ENCODE measurements around the gene ERBB2. TPM values are rescaled to one million over a fixed set of nuclear protein-coding genes. Genes with fewer than 3 reads are reported as not detected.
"Not testable (repeated sequence)": the region's sequence is repeated elsewhere in the genome, so short reads cannot be mapped to it uniquely, and the experiment has no call there.

ERBB2 gene
- total RNA-seq, 1 donor from 2014 or later: 1.5 TPM

DNA sequence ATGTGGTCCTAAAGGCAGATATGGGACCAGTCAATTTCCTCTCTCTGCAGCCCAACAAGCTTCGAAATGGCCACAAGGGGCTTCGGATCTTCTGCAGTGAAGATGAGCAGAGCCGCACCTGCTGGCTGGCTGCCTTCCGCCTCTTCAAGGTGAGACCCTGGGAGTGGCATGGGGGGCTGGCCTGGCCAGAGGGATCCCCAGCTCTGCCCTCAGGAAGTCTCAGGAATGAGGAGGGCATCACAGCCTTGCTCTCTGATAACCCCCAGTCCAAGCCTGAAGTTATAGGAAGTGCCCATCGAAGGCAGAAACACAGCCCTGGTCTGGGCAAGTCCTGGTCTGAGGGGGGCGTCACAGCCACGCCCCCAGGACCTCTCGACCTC lies 45.0 kb downstream of the ERBB2 start:
- no peak for DNase-seq (ENCODE audit: low read depth in 2 of 2)

GRCh38 chr17:39745335-39746144 lies 45.7 kb downstream of the ERBB2 start:
- DNase-seq (ENCODE audit: low read depth in 2 of 2): no peak

DNA sequence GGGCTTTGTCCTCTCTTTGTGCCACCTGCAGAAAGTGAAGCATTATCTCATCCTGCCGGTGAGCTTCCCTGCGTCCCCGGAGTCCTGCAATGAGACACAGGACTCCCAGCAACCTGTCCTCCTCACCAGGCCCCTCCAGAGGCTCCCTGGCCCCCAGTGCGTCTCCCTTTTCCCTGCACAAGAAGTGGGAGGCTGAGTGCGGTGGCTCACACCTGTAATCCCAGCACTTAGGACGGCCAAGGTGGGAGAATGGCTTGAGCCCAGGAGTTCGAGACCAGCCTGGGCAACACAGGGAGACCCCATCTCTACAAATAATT lies 46.2 kb downstream of the ERBB2 start:
- DNase-seq (ENCODE audit: low read depth in 2 of 2): no peak

DNA sequence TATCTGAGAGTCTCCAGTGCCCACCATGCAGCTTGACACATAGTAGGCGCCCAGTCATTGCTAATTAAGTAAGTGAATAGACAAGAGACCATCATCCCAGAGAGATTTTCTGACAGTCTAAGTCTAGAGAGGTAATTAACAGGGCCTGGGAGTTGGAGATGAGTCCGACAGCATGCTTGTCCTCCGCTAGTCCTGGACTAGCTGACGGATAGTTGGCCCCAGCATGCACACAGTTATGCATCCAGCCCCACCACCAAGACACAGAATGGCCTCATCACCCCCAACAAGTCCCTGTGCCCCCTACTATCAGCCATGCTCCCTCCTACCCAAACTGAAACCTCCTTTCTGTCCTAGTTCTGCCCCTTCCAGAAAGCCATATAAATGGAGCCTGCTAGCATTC lies 47.9 kb downstream of the ERBB2 start:
- DNase-seq (ENCODE audit: low read depth in 2 of 2): no peak

DNA sequence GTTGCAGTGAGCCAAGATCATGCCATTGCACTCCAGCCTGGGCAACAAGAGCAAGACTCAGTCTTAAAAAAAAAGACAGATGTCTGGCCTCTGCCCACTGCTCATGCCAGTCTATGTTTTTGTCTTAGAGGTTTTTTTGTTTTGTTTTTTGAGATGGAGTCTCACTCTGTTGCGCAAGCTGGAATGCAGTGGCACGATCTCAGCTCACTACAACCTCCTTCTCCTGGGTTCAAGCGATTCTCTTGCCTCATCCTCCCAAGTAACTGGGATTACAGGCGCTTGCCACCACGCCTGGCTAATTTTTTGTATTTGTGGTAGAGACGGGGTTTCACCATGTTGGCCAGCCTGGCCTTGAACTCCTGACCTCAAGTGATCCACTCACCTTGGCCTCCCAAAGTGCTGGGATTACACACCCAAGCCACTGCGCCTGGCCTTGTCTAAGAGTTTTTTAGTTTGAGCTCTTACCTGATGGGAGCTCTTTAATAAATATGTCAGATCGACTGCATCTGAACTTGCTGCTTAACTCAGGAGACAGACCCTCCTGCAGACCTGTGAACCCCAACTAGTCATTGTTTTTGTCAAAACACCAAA lies 48.7 kb downstream of the ERBB2 start:
- DNase-seq (ENCODE audit: low read depth in 2 of 2): not testable (repeated sequence)

GRCh38 chr17:39750131-39751015 lies 50.5 kb downstream of the ERBB2 start:
- DNase-seq (ENCODE audit: low read depth in 2 of 2): no peak

DNA sequence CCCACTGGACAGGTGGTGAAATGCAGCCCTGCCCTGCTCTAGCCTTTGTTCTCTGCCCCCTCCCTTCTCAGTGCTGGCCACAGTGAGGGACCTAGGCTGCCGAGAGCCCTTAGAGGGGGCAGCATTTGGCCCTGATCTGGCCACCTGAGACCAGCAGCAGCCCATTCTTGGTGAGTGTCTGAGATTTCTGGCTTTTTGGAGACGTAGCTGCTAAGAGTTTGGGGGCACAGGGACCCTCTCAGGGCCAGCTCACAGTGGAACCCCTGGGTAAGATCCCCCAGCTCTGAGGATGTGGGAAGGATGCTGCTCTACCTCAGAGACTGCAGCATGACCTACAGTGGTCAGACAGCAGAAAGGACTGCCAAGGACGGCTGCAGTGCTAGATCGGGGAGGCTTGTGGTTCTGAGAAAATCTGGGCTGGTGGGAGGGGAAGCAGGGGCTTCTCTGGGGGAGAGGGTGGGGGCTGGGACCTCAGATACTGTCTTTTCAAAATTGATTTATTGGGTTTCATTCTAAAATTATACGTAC lies 51.2 kb downstream of the ERBB2 start:
- no peak for DNase-seq (ENCODE audit: low read depth in 2 of 2)

GRCh38 chr17:39751637-39752036 lies 51.8 kb downstream of the ERBB2 start:
- DNase-seq (ENCODE audit: low read depth in 2 of 2): no peak

- DNase-seq (ENCODE audit: low read depth in 2 of 2): no peak
These were observed 52.5 kb downstream of the ERBB2 start for GRCh38 chr17:39752241-39752881.

DNA sequence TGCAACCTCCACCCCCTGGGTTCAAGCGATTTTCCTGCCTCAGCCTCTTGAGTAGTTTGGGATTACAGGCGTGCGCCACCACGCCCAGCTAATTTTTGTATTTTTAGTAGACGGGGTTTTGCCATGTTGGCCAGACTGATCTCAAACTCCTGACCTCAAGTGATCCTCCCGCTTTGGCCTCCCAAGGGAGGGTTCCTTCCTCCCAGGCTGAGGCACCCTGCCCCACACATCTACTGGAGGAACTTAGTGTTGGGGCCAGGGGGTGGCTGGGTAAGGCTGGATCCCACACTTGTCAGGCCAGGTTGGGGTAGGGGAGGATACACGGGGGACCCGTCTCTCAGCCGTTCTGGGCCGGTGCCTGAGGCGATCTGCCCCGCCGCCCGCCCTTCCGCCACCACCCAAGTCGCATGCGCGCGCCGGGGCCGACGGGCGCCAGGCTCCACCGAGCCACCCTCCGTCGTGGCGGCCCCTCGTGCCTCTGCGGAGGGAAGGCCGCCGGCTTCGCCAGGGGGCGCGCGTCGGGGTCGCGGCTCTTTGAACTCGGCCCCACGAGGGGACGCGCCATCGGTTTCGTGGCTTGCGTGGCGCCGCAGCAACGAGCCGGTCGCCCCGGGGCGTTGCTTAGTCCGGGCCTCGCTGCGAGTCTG lies 53.8 kb downstream of the ERBB2 start:
- no peak for DNase-seq (ENCODE audit: low read depth in 2 of 2)

DNA sequence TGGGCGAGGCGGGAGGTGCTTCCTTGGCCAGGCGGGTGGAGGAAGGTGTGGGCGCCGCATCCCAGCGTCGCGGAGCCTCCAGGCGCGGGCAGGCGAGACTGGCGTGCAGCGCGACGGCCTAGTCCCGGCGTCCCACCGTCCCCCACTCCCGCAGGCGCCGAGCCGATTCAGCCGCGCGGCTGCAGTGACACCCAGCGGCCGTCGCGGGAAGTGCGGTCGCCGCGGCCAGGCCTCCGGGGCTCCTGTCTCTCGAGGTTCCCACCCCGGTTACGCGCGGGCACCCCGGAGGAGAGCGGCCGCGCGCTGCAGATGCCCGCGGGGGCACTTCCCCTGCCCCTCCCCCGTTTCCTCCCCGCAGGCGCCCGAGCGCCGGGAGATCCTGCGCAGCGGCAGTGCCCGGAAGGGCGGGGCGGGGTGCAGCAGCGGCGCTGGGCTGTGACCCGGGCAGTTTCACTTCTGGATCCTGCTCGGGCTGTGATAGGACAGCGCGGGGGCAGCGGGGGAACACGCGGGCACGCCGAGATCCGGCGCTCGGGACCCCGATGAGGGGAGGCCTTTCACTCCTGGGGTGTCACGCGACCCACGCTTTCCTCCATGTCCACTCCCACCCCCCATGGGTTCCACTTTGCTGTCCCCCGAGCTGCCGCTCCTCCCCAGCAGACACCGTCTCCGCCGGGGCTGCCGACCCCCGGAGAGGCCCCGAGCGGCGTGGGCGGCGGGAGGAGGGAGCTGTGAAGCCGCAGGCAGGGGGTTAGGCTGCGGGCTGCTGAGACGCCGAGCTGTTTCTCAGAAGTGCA lies 54.5 kb downstream of the ERBB2 start:
- peak in 1 of 2 donors; percentile 65 for DNase-seq (ENCODE audit: low read depth in 2 of 2)

DNA sequence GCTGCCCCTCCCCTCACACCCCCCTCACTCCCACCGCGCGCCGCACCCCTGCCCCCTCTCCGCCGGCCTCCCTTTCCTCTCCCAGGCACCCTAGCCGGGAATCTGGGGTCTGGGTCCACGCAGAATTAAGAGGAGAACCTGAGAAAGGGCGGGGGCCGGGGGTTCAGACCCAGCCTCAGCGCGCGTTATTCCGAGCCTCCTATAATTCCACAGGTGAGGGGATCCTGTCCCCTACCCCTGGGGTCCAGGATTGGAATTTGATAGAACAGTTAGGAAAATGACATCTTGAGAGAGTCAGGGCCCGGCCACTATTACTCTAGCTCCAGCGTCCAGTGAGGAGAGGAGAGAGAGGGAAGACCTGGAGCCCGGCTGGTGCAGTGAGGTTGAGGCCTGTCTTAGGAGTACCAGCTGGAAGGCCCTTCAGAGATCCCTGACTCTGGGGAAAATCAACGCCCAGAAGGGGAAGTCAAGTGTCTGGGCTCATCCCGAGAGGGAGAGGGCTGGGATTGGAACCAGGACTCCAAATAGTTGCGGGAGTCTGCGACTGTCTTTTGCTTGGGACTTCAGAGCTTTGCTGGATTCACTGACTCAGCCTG lies 55.2 kb downstream of the ERBB2 start:
- DNase-seq (ENCODE audit: low read depth in 2 of 2): no peak

DNA sequence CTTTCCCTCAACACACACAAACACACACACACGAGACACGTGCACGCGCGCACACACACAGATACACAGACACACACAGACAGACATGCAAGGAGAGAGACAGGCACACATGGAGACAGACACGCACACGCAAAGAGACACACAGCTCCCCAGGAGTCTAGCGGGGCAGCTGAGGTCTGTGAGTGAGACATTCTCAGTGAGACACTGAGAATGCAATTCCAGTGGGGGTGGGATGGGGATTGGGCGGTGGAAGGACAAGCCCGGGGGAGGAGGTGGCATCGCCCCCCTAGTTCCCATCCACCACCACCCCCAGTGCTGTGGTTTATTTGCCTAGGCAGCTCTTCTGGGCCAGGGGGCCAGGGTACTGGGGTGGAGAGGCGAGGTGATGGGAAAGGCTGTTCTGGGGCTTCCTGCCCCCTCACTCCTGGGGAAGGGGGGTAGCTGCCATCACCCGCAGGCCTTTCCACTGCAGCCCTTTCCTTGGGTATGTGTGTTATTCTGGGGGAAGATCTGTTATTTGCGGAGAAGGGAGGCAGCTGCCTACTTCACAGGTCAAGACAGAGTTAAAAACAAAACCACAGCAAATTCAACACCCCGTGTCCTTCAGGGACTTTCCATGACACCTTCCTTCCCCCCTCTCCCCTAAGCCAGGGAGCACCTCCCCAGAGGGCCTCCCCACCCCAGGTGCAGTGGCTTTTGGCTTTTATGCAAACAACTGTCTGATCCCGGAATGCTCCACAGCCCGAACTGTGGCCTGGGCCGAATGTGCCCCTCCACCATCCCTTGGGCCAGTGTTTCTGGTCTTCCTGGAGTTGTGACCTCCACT lies 55.9 kb downstream of the ERBB2 start:
- no peak for DNase-seq (ENCODE audit: low read depth in 2 of 2)

DNA sequence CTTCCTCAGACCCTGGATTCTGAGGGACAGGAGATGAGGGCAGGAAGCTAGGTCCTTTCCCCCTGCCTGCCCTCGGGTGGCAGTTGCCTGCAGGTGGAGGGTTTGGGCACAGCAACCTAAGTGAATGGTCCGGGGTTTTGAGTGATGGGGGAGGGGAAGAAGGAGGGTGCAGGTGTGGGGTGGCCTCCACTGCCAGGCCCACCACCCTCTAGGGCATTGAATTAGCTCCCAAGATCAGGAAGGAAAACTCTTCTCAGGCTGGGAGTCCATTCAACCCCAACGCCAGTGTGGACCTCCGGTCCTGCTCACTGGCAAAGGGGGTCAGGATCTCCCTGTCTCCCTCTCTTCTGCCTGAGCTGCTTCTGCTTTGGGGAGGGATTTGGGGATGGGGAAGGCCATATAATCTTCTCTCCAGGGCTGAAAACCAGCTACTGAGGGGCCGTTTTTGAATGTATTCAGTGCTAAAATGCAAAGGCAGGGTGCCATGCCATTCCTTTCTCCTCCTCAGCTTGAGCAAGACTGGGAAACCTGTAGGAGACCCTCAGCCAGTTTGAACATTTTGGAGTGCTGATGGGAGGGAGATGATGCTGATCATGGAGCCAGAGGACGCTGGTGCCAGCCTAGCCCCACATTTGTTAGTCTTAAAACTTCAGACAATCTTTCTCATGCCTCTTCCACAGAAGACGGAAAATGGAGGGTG lies 56.7 kb downstream of the ERBB2 start:
- DNase-seq (ENCODE audit: low read depth in 2 of 2): no peak

DNA sequence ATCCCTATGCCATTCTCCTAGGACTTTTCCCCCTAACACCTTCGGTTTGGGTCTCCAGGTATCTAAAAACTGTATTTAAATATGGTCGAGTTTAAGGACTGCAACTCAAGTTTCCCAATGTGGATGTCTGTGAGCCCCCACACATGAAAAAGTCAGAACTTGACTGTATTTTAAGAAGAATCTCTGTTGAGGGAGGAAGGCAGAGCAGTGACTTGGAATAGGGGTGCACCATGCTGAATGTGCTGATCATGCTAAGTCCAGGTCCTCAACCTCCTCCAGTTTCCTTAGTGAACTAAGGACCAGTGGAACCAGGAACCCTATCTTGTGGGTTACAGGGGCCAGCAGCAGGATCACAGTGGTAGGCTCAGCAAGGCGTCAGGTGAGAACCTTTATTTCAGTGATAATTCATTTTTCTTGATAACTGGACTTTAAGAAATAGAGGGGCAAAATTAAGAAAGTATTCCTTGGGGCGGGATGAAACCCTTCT lies 57.4 kb downstream of the ERBB2 start:
- no peak for DNase-seq (ENCODE audit: low read depth in 2 of 2)

- DNase-seq (ENCODE audit: low read depth in 2 of 2): no peak
These were observed 58.3 kb downstream of the ERBB2 start for GRCh38 chr17:39757931-39758873.

- no peak for DNase-seq (ENCODE audit: low read depth in 2 of 2)
These were observed 59.3 kb downstream of the ERBB2 start for GRCh38 chr17:39759204-39759603.
